Gastroesophageal sphincter (tissue), 4 donors: ENCODE measurements around the gene ARHGEF37. TPM values are rescaled to one million over a fixed set of nuclear protein-coding genes. Genes with fewer than 3 reads are reported as not detected.

Source experiments
- ATAC-seq: fragments of 150-250 bp; one replicate; pipeline ENCODE4 v1.9.1; 2016; ENCODE audit warnings: mild to moderate bottlenecking, moderate library complexity
- H3K27ac ChIP-seq, 4 donors: fragments of 200-600 bp; sonication (generic) in 3 of 4; 1 replicate in 3 of 4; 2 replicates in 1 of 4; pipeline ENCODE4 v1.5.1; 2016 to 2019
- H3K27me3 ChIP-seq: fragments of 200-600 bp; sonication (generic); one replicate; pipeline ENCODE4 v1.5.1; 2019
- H3K36me3 ChIP-seq, 2 donors: fragments of 200-600 bp; sonication (generic); one replicate each; pipeline ENCODE4 v1.5.1; 2019; ENCODE audit warnings: control low read depth in 1 of 2
- H3K4me1 ChIP-seq, 3 donors: fragments of 200-600 bp; sonication (generic); 1 replicate in 2 of 3; 2 replicates in 1 of 3; pipeline ENCODE4 v1.5.1; 2016 to 2019; ENCODE audit warnings: control low read depth in 2 of 3
- H3K4me3 ChIP-seq, 2 donors: fragments of 200-600 bp; sonication (generic); one replicate each; pipeline ENCODE4 v1.5.1; 2019; ENCODE audit warnings: mild to moderate bottlenecking in 1 of 2, moderate library complexity in 1 of 2
- H3K9me3 ChIP-seq, 3 donors: fragments of 200-600 bp; sonication (generic); one replicate each; pipeline ENCODE4 v1.5.1; 2017 to 2019; ENCODE audit warnings: control low read depth in 2 of 3
- EP300 ChIP-seq: sonication (generic); formaldehyde crosslinking; IDR thresholded peaks from one replicate; pipeline ENCODE4 v1.6.1; 2017; ENCODE audit warnings: antibody characterized with exemption, mild to moderate bottlenecking
- POLR2A ChIP-seq, 2 donors: fragments of 450-650 bp; IDR thresholded peaks; one replicate each; pipeline ENCODE4 v1.6.1; 2017; ENCODE audit warnings: antibody characterized with exemption in 2 of 2, mild to moderate bottlenecking in 2 of 2, moderate library complexity in 1 of 2
- POLR2AphosphoS5 ChIP-seq: sonication (generic); formaldehyde crosslinking; IDR thresholded peaks from one replicate; pipeline ENCODE4 v1.6.1; 2017; ENCODE audit warnings: antibody characterized with exemption
- WGBS, 2 donors: methylation state at CpG; one replicate each; pipeline ENCODE4 v1.1.5; 2018; ENCODE audit warnings: low coverage in 1 of 2; 5-methylcytosine and 5-hydroxymethylcytosine counted together
- total RNA-seq, 4 donors: library from RNA; depleted of rRNA; stranded (reverse); fragments of >200 nt; gene quantifications; one replicate each; pipeline ENCODE4 v1.1.0, GENCODE V29; 2016
- TF ChIP-seq, protein P1 (sequence below), 4 experiments: fragments of 200-600 bp in 2 of 4; fragments of 450-650 bp in 2 of 4; sonication (generic) in 1 of 4; IDR thresholded peaks; one replicate each; pipeline ENCODE4 v1.5.1; 2017 to 2019; ENCODE audit warnings: antibody characterized with exemption in 4 of 4, mild to moderate bottlenecking in 2 of 4, moderate library complexity in 2 of 4

Gene ARHGEF37
- total RNA-seq, 4 donors from 2014 or later, result 13.5 to 30.6 (median 20.1) TPM

- peak overlapping the region; percentile 78 to 99 (median 91) for H3K27ac ChIP-seq
- peaks cover 3 to 60% (median 15%) of the 10 kb centered on the region in 3 donors for H3K4me1 ChIP-seq
- no peak for ATAC-seq
Measured at GRCh38 chr5:149549461-149550267, 31.6 kb upstream of the ARHGEF37 start.

DNA sequence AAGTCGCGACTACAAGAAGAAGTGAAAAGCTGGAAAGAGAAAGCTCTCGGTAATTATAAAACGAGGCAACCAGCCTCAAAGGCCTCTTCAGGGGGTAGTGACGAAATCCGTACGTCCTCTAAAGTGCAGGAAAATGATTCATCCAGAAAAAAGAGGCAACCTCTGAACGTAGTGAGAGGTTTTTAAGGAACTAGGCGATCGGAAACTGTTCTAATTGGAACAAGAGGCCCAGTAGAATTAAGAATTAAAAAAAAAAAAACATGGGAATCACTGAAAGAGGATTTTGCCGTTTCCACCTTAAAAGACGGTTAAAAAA lies 31.1 kb upstream of the ARHGEF37 start:
- Histone ChIP-seq H3K4me3 (peak overlapping the region; percentile 55 to 72), H3K27me3 (no peaks in the 10 kb centered on the region), H3K4me1 (peaks cover 3 to 55% (median 14%) of the 10 kb centered on the region in 3 donors), H3K36me3 (peaks cover 0 to 34% of the 10 kb centered on the region in 2 donors), H3K9me3 (no peaks in the 10 kb centered on the region), H3K27ac (peak overlapping the region; percentile 78 to 99 (median 94))
- 0 to 1% methylated on average over 11 to 12 of the region's 12 CpGs for WGBS, 2 donors
- ATAC-seq, result no peak
- TF ChIP-seq, protein P1, sequence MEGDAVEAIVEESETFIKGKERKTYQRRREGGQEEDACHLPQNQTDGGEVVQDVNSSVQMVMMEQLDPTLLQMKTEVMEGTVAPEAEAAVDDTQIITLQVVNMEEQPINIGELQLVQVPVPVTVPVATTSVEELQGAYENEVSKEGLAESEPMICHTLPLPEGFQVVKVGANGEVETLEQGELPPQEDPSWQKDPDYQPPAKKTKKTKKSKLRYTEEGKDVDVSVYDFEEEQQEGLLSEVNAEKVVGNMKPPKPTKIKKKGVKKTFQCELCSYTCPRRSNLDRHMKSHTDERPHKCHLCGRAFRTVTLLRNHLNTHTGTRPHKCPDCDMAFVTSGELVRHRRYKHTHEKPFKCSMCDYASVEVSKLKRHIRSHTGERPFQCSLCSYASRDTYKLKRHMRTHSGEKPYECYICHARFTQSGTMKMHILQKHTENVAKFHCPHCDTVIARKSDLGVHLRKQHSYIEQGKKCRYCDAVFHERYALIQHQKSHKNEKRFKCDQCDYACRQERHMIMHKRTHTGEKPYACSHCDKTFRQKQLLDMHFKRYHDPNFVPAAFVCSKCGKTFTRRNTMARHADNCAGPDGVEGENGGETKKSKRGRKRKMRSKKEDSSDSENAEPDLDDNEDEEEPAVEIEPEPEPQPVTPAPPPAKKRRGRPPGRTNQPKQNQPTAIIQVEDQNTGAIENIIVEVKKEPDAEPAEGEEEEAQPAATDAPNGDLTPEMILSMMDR (IDR thresholded peaks at IDR 0.05), result no peak
- TF ChIP-seq POLR2AphosphoS5, result peak; percentile 49

More at GRCh38 chr5:149549461-149550267, 31.6 kb upstream of the ARHGEF37 start:
- WGBS, 2 donors, result 0 to 2% methylated on average over 17 to 24 of the region's 25 CpGs
- no peaks in the 10 kb centered on the region for H3K27me3 ChIP-seq
- H3K4me3 ChIP-seq, result peak overlapping the region; percentile 55 to 72
- no peaks in the 10 kb centered on the region for H3K9me3 ChIP-seq
- peaks cover 0 to 40% of the 10 kb centered on the region in 2 donors for H3K36me3 ChIP-seq
- TF ChIP-seq, protein P1 (IDR thresholded peaks at IDR 0.05), result no peak
- peak; percentile 30 for TF ChIP-seq POLR2AphosphoS5

DNA sequence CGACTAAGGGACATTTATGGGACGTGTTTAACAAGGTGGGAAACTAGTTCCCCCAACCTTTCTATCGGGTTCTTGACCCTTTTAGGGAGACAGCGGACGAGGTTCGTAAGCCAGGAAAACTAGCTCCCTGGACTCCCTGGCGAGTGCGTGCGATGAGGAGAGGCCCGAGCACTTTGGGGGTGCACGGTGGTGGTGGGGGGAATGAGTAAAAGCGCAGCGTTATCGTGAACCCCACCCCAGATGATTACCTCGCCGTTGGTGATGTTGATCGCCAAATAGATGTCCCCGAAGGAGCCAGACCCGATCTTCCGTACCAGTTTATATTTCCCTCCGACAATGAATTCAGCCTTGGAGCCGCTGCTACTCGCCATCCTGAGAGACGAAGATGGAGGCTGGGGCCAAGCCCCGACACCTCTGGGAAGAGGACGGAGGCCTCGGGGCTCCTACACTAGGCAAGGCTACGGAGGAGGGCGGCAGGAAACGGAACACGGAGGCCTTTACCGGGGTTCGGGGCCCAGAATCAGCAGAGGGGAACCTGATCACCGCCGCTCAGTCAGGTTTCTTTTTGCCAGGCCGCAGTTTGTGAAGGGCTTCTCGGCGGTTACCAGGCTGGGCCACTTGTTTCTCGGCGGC lies 30.6 kb upstream of the ARHGEF37 start:
- 0% methylated on average over 15 to 22 of the region's 40 CpGs for WGBS, 2 donors
- TF ChIP-seq EP300 (no peak), POLR2A (IDR thresholded peaks at IDR 0.05) (no peak), POLR2AphosphoS5 (no peak)
- TF ChIP-seq, protein P1 (IDR thresholded peaks at IDR 0.05), result no peak
- peaks cover 3 to 50% (median 11%) of the 10 kb centered on the region in 3 donors for H3K4me1 ChIP-seq
- no peak for ATAC-seq
- H3K4me3 ChIP-seq, result peak overlapping the region; percentile 55 to 72
- H3K27me3 ChIP-seq, result no peaks in the 10 kb centered on the region
- H3K9me3 ChIP-seq, result no peaks in the 10 kb centered on the region
- H3K27ac ChIP-seq, result peak overlapping the region; percentile 78 to 99 (median 94)
- peaks cover 0 to 29% of the 10 kb centered on the region in 2 donors for H3K36me3 ChIP-seq

GRCh38 chr5:149551227-149552037 lies 29.9 kb upstream of the ARHGEF37 start, which contains the start of gene CSNK1A1:
Gene CSNK1A1, minus strand, starts transcription at chr5:149551439. Its CDS starts 475 bp downstream, at chr5:149550964.
- peak; percentile 95 for TF ChIP-seq POLR2AphosphoS5
- peak; percentile 92 to 94 for TF ChIP-seq POLR2A (IDR thresholded peaks at IDR 0.05)
- TF ChIP-seq, protein P1 (IDR thresholded peaks at IDR 0.05), result peak; percentile 83 to 97 (median 92)
- TF ChIP-seq EP300, result no peak
- H3K4me3 ChIP-seq, result peak within 1 kb of the TSS; percentile 55 to 72
- H3K36me3 ChIP-seq, result peaks cover 0 to 22% of the 10 kb centered on the region in 2 donors
- no peaks in the 10 kb centered on the region for H3K27me3 ChIP-seq
- H3K27ac ChIP-seq, result peak within 1 kb of the TSS; percentile 78 to 99 (median 94)
- WGBS, 2 donors, result 0% methylated on average over 6 to 9 of the region's 67 CpGs
- no peaks in the 10 kb centered on the region for H3K9me3 ChIP-seq
- peak; percentile 99 for ATAC-seq
- H3K4me1 ChIP-seq, result peaks cover 0 to 43% (median 7%) of the 10 kb centered on the region in 3 donors
